ENCODE measurements around the gene VAX1. TPM values are rescaled to one million over a fixed set of nuclear protein-coding genes. Genes with fewer than 3 reads are reported as not detected.
A peak's percentile ranks its signal among the peaks of the same experiment; 100 is the strongest.

VAX1 gene
- total RNA-seq, 2 experiments from 2014 or later: not detected

GRCh38 chr10:117160567-117160966, 22.5 kb upstream of the VAX1 start:
- H3K9me3 Mint-ChIP-seq (ENCODE audit: low read depth): no peaks in the 10 kb centered on the region
- H3K4me3 Mint-ChIP-seq: no peak overlapping the region
- no peak overlapping the region for H3K27ac Mint-ChIP-seq
- peaks cover 2% of the 10 kb centered on the region for H3K36me3 Mint-ChIP-seq
- DNase-seq (no peak), ATAC-seq (no peak)
- CTCF ChIA-PET: no interaction called here
- H3K27me3 Mint-ChIP-seq: peaks cover 86% of the 10 kb centered on the region
- peaks cover 8% of the 10 kb centered on the region for H3K4me1 Mint-ChIP-seq

GRCh38 chr10:117159390-117159789, 21.3 kb upstream of the VAX1 start:
- peaks cover 76% of the 10 kb centered on the region for H3K27me3 Mint-ChIP-seq
- H3K36me3 Mint-ChIP-seq: peaks cover 2% of the 10 kb centered on the region
- H3K4me1 Mint-ChIP-seq: peaks cover 8% of the 10 kb centered on the region
- no peak overlapping the region for H3K4me3 Mint-ChIP-seq
- ATAC-seq: no peak
- CTCF ChIA-PET: interaction anchor here (2.1 to 2.6 kb wide), 2 partner anchors 8 to 16 kb away, joined by 9 to 14 read pairs; no protein-coding TSS in a partner anchor
- no peaks in the 10 kb centered on the region for H3K9me3 Mint-ChIP-seq (ENCODE audit: low read depth)
- no peak overlapping the region for H3K27ac Mint-ChIP-seq
- DNase-seq: no peak

DNA sequence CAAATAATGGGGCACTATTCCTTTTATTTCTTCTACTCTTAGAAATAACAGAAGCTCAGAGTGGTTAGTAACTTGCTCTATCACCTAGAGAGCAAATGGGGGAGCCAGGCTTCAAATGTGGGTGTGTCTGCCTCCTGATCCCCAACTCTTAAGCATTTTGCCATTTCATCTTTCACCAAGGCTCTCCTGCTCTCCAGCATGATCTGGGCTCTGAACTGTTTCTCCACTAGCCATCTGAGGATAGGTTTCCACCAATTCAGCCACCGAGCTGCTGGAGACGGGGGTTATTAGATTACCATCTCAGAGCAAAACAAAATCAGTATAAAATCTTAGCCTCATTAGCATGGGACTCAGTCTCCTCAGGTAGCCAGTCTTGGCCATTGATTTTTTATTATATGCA, 20.2 kb upstream of the VAX1 start:
- Mint-ChIP-seq H3K4me1 (peaks cover 4% of the 10 kb centered on the region), H3K27me3 (peaks cover 71% of the 10 kb centered on the region), H3K36me3 (peaks cover 2% of the 10 kb centered on the region), H3K4me3 (no peak overlapping the region), H3K9me3 (ENCODE audit: low read depth) (no peaks in the 10 kb centered on the region), H3K27ac (no peak overlapping the region)
- CTCF ChIA-PET: interaction anchor here (2.1 to 2.6 kb wide), 2 partner anchors 9 to 17 kb away, joined by 9 to 14 read pairs; no protein-coding TSS in a partner anchor
- no peak for ATAC-seq
- DNase-seq: no peak

GRCh38 chr10:117152668-117153067, 14.6 kb upstream of the VAX1 start:
- Mint-ChIP-seq H3K27me3 (peaks cover 28% of the 10 kb centered on the region), H3K27ac (no peak overlapping the region), H3K36me3 (no peaks in the 10 kb centered on the region), H3K4me3 (no peak overlapping the region), H3K9me3 (ENCODE audit: low read depth) (no peaks in the 10 kb centered on the region), H3K4me1 (no peaks in the 10 kb centered on the region)
- DNase-seq (no peak), ATAC-seq (no peak)
- CTCF ChIA-PET: no interaction called here

- no peak for DNase-seq
- Mint-ChIP-seq H3K4me3 (no peak overlapping the region), H3K27ac (no peak overlapping the region), H3K4me1 (no peaks in the 10 kb centered on the region), H3K36me3 (no peaks in the 10 kb centered on the region), H3K27me3 (peaks cover 18% of the 10 kb centered on the region), H3K9me3 (ENCODE audit: low read depth) (no peaks in the 10 kb centered on the region)
- CTCF ChIA-PET: no interaction called here
- ATAC-seq: no peak
Observed at GRCh38 chr10:117148284-117148683, 10.2 kb upstream of the VAX1 start.

GRCh38 chr10:117145019-117145418, 6.9 kb upstream of the VAX1 start:
- no peaks in the 10 kb centered on the region for H3K36me3 Mint-ChIP-seq
- H3K4me1 Mint-ChIP-seq: no peaks in the 10 kb centered on the region
- no peaks in the 10 kb centered on the region for H3K9me3 Mint-ChIP-seq (ENCODE audit: low read depth)
- DNase-seq (no peak), ATAC-seq (no peak)
- H3K27ac Mint-ChIP-seq: no peak overlapping the region
- no peak overlapping the region for H3K4me3 Mint-ChIP-seq
- peaks cover 43% of the 10 kb centered on the region for H3K27me3 Mint-ChIP-seq
- CTCF ChIA-PET: no interaction called here

DNA sequence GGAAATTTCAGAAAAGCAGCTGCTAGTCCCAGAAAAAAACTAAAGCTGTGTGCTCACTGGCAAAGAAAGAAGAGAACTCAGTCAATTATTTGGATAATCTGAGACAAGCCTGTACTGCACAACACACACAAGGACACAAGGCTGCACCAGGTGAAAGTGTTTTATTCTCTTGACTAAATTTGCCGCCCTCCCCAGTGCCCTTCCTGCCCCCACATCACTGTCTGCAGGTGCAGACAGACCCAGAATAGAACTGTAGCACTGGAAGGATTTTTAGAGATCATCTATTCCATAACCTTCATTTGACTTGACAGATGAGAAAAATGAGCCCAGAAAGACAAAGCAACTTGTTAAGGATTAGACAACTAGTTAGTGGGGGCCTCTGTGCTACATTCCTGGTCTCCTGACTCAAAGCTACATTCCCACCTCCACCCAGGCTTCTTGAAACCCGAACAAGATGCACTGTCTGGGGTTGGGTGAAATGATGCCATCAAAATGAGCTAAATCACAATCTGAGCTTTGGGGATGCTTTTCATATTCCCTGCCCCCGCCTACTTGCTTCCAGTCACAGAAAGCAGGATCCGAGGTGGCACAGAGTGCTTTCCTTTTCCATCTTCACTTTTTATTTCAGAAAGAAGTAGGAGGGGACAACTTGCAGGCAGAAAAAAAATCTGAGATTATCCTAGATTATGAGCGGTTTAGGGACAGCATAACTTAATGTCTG, 5.2 kb upstream of the VAX1 start:
- CTCF ChIA-PET: no interaction called here
- Mint-ChIP-seq H3K36me3 (peaks cover 4% of the 10 kb centered on the region), H3K4me1 (peaks cover 2% of the 10 kb centered on the region), H3K27ac (no peak overlapping the region), H3K9me3 (ENCODE audit: low read depth) (no peaks in the 10 kb centered on the region), H3K27me3 (peaks cover 58% of the 10 kb centered on the region), H3K4me3 (no peak overlapping the region)
- DNase-seq (no peak), ATAC-seq (no peak)

DNA sequence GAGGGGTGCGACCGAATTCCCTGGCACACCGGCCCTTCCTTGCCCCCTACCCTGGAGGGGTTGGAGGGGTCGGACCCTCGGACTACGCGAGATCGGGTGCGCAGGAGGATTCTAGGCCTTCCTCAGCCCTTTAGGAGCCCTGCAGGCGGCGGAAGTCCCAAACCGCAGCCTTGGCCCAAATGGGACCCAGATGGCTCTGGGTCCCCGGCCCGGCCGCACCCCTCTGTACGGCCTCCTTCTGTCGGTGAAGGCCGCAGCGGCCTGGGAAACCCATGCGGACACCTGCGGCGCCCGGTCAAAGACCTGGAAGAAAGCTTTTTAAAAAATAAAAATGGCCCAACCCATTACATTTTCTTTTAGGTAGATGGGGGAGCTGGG, 2.4 kb upstream of the VAX1 start:
- no peak for DNase-seq
- Mint-ChIP-seq H3K4me1 (peaks cover 2% of the 10 kb centered on the region), H3K4me3 (no peak overlapping the region), H3K27ac (no peak overlapping the region), H3K9me3 (ENCODE audit: low read depth) (no peaks in the 10 kb centered on the region), H3K36me3 (peaks cover 4% of the 10 kb centered on the region), H3K27me3 (peaks cover 67% of the 10 kb centered on the region)
- no peak for ATAC-seq
- CTCF ChIA-PET: interaction anchor here (4.7 kb wide), 1 partner anchor 27 kb away, joined by 18 read pairs; no protein-coding TSS in a partner anchor

- ATAC-seq (no peak), DNase-seq (no peak)
- H3K27ac Mint-ChIP-seq: no peak overlapping the region
- H3K36me3 Mint-ChIP-seq: peaks cover 4% of the 10 kb centered on the region
- no peak overlapping the region for H3K4me3 Mint-ChIP-seq
- no peaks in the 10 kb centered on the region for H3K9me3 Mint-ChIP-seq (ENCODE audit: low read depth)
- CTCF ChIA-PET: interaction anchor here (4.7 kb wide), 1 partner anchor 27 kb away, joined by 18 read pairs; no protein-coding TSS in a partner anchor
- peaks cover 2% of the 10 kb centered on the region for H3K4me1 Mint-ChIP-seq
- H3K27me3 Mint-ChIP-seq: peaks cover 74% of the 10 kb centered on the region
Observed at GRCh38 chr10:117139581-117140524, 1.8 kb upstream of the VAX1 start.

GRCh38 chr10:117138838-117139580, 939 bp upstream of the VAX1 start:
- Mint-ChIP-seq H3K36me3 (peaks cover 4% of the 10 kb centered on the region), H3K9me3 (ENCODE audit: low read depth) (no peaks in the 10 kb centered on the region), H3K27ac (peak overlapping the region; percentile 15), H3K4me1 (peaks cover 2% of the 10 kb centered on the region), H3K27me3 (peaks cover 76% of the 10 kb centered on the region), H3K4me3 (no peak overlapping the region)
- CTCF ChIA-PET: interaction anchor here (4.7 kb wide), 1 partner anchor 28 kb away, joined by 18 read pairs; no protein-coding TSS in a partner anchor
- ATAC-seq: no peak
- DNase-seq: no peak

DNA sequence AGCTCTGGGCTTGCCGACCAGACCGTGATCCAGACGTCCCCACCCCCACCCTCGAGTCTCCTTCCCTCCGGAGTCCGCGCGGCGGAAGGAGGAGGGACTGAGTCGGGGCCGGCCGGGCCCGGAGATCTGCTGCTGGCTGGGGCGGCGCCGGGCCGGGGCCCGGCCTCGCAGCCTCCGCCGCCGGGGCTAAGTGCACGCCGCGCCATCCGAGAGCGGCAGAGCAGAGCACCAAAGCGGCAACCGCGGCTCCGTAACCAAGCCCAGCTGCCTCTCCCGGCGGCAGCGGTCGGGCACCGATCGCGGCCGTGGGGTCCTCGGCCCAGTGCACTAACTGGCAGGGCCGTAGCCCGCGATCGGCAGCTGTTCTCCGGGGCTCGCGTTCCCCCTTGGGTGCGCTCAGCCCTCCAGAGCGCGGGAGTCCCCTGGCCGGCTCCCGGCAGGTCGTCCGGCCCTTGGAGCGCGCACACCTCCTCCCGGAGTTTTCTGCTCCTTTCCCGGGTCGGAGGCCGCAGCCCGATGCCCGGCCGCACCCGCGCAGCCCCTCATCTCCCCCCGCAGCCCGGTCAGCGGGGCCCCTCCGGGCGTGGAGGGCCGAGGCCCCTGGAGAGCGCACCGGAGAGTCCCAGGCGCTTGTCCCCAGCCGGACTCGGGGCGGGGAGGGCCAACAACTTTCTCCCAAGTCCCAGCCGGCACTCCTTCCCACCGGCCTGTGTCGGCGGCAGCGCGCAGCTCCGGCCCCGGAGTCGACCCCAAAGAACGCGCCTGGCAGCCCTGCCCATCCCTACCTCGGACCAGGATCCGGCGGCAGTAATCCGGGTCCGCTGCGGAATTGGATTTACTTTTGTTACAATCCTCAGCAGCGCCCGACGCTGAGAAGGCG, 799 bp downstream of the VAX1 start:
- ATAC-seq (no peak), DNase-seq (no peak)
- Mint-ChIP-seq H3K36me3 (peaks cover 7% of the 10 kb centered on the region), H3K27ac (no peak overlapping the region), H3K27me3 (peaks cover 81% of the 10 kb centered on the region), H3K4me1 (peaks cover 2% of the 10 kb centered on the region), H3K9me3 (ENCODE audit: low read depth) (no peaks in the 10 kb centered on the region), H3K4me3 (no peak overlapping the region)
- CTCF ChIA-PET: interaction anchor here (5.0 kb wide), 1 partner anchor 31 kb away, joined by 20 read pairs; no protein-coding TSS in a partner anchor

DNA sequence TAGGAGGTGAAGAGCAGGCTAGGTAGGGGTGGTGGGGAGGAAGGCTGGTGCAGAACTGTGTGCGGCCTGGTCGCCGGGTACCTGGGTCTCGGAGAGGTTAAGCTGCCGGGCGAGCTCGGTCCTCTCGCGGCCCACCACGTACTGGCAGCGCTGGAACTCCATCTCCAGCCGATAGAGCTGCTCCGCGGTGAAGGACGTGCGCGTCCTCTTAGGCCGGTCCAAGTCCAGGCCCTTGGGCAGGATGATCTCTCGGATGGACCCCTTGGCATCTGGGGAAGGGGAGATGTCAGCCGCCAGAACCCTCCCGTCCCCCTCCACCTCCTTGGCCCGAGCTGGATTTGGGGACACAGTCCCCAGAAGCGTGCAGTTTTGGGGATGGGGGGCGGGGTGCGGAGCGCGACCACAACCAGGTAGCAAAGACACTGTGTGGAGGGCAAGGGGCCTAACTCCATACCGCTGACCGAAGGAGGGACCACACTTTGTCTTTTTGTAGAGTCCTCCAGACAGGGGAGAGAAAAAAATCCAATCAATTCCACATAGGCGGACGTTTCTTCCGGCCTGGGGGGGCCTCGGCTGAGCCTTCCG, 1.6 kb downstream of the VAX1 start:
- DNase-seq (no peak), ATAC-seq (no peak)
- Mint-ChIP-seq H3K9me3 (ENCODE audit: low read depth) (no peaks in the 10 kb centered on the region), H3K27me3 (peaks cover 81% of the 10 kb centered on the region), H3K36me3 (peaks cover 9% of the 10 kb centered on the region), H3K4me1 (peaks cover 2% of the 10 kb centered on the region), H3K27ac (peak overlapping the region; percentile 24), H3K4me3 (no peak overlapping the region)
- CTCF ChIA-PET: interaction anchor here (1.9 to 5.0 kb wide), 2 partner anchors 31 to 38 kb away, joined by 9 to 20 read pairs; no protein-coding TSS in a partner anchor

Measured in activated CD8-positive, alpha-beta memory T cell treated with anti-CD3 and anti-CD28 coated beads, Interleukin-2, amount 10 ng/mL, durations not matched to agents 7 days and 5 days (primary cell).